ENCODE measurements around the gene KCNK1. TPM values are rescaled to one million over a fixed set of nuclear protein-coding genes. Genes with fewer than 3 reads are reported as not detected.

KCNK1 gene
- total and polyA plus RNA-seq, 2 experiments from 2014 or later: 1.8 to 8.5 TPM

DNA sequence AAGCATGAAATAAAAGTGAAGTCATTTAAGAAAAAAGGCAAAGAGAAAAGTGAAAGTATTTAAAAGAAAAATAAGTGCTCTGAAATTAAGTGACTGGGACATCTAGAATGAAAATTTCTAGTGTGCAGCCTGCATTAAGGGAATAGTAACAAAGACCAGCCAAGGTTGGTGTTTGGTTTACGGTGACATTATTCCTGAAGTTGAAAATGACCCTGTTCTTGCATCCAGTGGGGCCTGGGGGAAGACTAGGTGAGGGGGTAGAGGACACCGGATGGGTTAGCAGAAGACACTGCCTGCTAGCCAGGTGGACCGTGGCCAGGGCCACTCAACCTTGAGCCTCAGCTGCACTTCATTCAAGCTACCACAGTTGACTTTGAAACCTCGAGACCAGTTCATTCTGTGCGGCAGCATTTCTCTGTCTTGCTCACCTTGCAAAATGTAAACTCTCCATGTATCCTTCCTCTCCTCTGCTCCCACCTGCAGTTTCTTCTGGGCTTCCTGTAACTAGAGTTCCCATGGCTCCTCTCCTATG, 14.3 kb upstream of the KCNK1 start:
- TF ChIP-seq, protein P1, sequence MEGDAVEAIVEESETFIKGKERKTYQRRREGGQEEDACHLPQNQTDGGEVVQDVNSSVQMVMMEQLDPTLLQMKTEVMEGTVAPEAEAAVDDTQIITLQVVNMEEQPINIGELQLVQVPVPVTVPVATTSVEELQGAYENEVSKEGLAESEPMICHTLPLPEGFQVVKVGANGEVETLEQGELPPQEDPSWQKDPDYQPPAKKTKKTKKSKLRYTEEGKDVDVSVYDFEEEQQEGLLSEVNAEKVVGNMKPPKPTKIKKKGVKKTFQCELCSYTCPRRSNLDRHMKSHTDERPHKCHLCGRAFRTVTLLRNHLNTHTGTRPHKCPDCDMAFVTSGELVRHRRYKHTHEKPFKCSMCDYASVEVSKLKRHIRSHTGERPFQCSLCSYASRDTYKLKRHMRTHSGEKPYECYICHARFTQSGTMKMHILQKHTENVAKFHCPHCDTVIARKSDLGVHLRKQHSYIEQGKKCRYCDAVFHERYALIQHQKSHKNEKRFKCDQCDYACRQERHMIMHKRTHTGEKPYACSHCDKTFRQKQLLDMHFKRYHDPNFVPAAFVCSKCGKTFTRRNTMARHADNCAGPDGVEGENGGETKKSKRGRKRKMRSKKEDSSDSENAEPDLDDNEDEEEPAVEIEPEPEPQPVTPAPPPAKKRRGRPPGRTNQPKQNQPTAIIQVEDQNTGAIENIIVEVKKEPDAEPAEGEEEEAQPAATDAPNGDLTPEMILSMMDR (IDR thresholded peaks at IDR 0.05; ENCODE audit: low read depth, low read length): no peak
- Histone ChIP-seq H3K9me3 (ENCODE audit: low read depth) (no peaks in the 10 kb centered on the region), H3K27me3 (no peaks in the 10 kb centered on the region), H3K36me3 (no peaks in the 10 kb centered on the region), H3K27ac (no peak overlapping the region), H3K4me1 (ENCODE audit: low read depth) (no peaks in the 10 kb centered on the region), H3K4me3 (no peak overlapping the region)
- no peak for DNase-seq (ENCODE audit: low read depth in 1 of 2, low spot score in 1 of 2)

DNA sequence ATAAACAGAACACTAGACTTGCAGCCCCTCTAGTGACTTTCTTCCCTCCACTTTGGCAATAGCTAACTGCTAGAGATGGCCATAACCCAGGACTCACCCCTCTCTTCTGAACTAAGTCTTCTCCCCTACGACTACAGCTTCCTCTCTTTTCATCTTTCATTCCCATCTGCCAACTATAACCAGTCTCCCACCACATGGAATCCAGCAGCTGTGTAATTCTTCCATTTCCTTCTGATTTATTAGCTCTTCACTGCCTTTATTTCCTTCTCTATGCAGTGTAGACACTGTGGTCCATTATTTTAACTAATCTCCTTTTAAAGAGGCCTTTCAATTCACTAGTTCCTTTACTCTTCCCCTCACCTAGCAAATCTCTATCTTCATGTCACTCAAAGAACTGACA, 13.4 kb upstream of the KCNK1 start:
- H3K27ac ChIP-seq: no peak overlapping the region
- H3K4me1 ChIP-seq (ENCODE audit: low read depth): no peaks in the 10 kb centered on the region
- H3K36me3 ChIP-seq: no peaks in the 10 kb centered on the region
- no peaks in the 10 kb centered on the region for H3K9me3 ChIP-seq (ENCODE audit: low read depth)
- TF ChIP-seq, protein P1 (IDR thresholded peaks at IDR 0.05; ENCODE audit: low read depth, low read length): no peak
- no peak overlapping the region for H3K4me3 ChIP-seq
- no peak for DNase-seq (ENCODE audit: low read depth in 1 of 2, low spot score in 1 of 2)
- H3K27me3 ChIP-seq: no peaks in the 10 kb centered on the region

DNA sequence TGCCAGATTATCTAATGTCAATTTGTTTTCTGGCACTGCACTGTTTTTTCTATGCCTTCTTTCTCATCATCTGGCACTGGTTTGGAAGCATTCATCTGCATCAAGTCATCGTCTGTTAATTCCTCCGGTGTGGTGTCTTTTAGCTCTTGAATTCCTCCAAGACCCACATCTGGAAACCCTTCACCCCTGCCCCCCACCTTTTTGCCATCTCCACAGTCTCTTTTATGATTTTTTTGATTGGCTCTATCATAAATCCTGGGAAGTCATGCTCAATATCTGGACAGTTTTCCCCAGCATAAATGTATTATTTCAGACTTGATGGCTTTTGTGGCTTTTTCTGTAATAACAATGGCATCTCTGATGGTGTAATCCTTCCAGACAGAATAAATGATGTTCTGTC, 10.4 kb upstream of the KCNK1 start:
- Histone ChIP-seq H3K9me3 (ENCODE audit: low read depth) (no peaks in the 10 kb centered on the region), H3K27ac (no peak overlapping the region), H3K4me3 (no peak overlapping the region), H3K4me1 (ENCODE audit: low read depth) (no peaks in the 10 kb centered on the region), H3K36me3 (no peaks in the 10 kb centered on the region), H3K27me3 (no peaks in the 10 kb centered on the region)
- TF ChIP-seq, protein P1 (IDR thresholded peaks at IDR 0.05; ENCODE audit: low read depth, low read length): no peak
- DNase-seq (ENCODE audit: low read depth in 1 of 2, low spot score in 1 of 2): no peak

DNA sequence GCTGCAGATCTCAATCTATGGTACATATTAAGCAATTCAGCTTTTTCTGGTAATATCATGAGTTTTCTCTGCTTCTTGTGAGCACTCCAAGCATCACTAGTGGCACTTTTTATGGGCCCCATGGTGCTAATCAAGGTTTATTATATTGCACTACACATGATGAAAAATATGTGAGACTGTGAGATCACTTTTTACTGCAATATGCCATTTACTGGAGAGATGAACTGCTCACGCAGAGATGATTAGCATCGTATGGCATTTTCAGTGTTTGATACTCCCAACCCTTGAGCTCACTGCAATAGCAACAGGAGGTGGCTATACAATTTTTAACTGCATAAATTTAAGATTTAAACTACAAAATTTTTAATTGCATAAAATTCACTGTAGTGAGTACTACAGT, 8.7 kb upstream of the KCNK1 start:
- H3K4me3 ChIP-seq: no peak overlapping the region
- no peak for DNase-seq (ENCODE audit: low read depth in 1 of 2, low spot score in 1 of 2)
- TF ChIP-seq, protein P1 (IDR thresholded peaks at IDR 0.05; ENCODE audit: low read depth, low read length): no peak
- H3K36me3 ChIP-seq: no peaks in the 10 kb centered on the region
- H3K9me3 ChIP-seq (ENCODE audit: low read depth): no peaks in the 10 kb centered on the region
- H3K27me3 ChIP-seq: no peaks in the 10 kb centered on the region
- no peak overlapping the region for H3K27ac ChIP-seq
- no peaks in the 10 kb centered on the region for H3K4me1 ChIP-seq (ENCODE audit: low read depth)

GRCh38 chr1:233606813-233607212, 7.1 kb upstream of the KCNK1 start:
- TF ChIP-seq, protein P1 (IDR thresholded peaks at IDR 0.05; ENCODE audit: low read depth, low read length): no peak
- no peaks in the 10 kb centered on the region for H3K4me1 ChIP-seq (ENCODE audit: low read depth)
- H3K36me3 ChIP-seq: no peaks in the 10 kb centered on the region
- H3K9me3 ChIP-seq (ENCODE audit: low read depth): no peaks in the 10 kb centered on the region
- H3K27ac ChIP-seq: no peak overlapping the region
- peaks cover 8% of the 10 kb centered on the region for H3K27me3 ChIP-seq
- H3K4me3 ChIP-seq: no peak overlapping the region
- DNase-seq (ENCODE audit: low read depth in 1 of 2, low spot score in 1 of 2): no peak

All from cardiac muscle cell (in vitro differentiated cells and primary cell).